GM12864 (cell line): ENCODE measurements around the gene HMG20A.
"Not testable (repeated sequence)": the region's sequence is repeated elsewhere in the genome, so short reads cannot be mapped to it uniquely, and the experiment has no call there.

Experiments
- DNase-seq: peaks from one replicate; pipeline ENCODE4 v3.0.0-alpha.2; 2011; ENCODE audit warnings: low read depth
- H3K4me3 ChIP-seq: 2 replicates; pipeline ENCODE4 v1.5.1; 2011; ENCODE audit warnings: mild to moderate bottlenecking, low read depth, low read length, control low read depth
- CTCF ChIP-seq: IDR thresholded peaks from 2 replicates; pipeline ENCODE4 v1.5.1; 2011; ENCODE audit warnings: low read depth, mild to moderate bottlenecking, moderate library complexity, low read length, control low read depth, inconsistent platforms; ENCODE audit errors: missing control alignments

The HMG20A gene

DNA sequence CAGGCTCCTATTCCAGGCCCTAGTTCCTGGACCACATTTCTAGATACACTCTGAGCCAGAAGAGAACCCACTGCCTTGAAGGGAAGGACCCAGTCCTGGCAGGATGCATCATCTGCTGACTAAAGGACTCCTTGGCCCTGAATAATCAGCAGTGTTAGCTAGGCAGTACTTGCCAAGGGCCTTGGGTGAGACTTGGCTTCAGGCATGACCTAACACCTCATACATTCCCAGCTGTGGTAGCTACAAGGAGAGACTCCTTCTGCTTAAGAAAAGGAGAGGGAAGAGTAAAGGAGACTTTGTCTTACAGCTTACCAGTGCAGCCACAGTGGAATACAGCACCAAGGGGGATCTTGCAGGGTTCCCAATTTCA is 27.2 kb upstream of the HMG20A start:
- no peak overlapping the region for H3K4me3 ChIP-seq
- TF ChIP-seq CTCF, result no peak
- DNase-seq, result no peak

GRCh38 chr15:77395013-77395774 is 25.5 kb upstream of the HMG20A start:
- no peak overlapping the region for H3K4me3 ChIP-seq
- DNase-seq, result no peak
- no peak for TF ChIP-seq CTCF

- no peak for TF ChIP-seq CTCF
- H3K4me3 ChIP-seq, result no peak overlapping the region
These were observed 24.0 kb upstream of the HMG20A start for GRCh38 chr15:77396692-77397091.

GRCh38 chr15:77398927-77399326 is 21.8 kb upstream of the HMG20A start:
- TF ChIP-seq CTCF, result no peak
- DNase-seq, result no peak
- H3K4me3 ChIP-seq, result no peak overlapping the region

More at GRCh38 chr15:77396692-77397091, 24.0 kb upstream of the HMG20A start:
- no peak for DNase-seq

DNA sequence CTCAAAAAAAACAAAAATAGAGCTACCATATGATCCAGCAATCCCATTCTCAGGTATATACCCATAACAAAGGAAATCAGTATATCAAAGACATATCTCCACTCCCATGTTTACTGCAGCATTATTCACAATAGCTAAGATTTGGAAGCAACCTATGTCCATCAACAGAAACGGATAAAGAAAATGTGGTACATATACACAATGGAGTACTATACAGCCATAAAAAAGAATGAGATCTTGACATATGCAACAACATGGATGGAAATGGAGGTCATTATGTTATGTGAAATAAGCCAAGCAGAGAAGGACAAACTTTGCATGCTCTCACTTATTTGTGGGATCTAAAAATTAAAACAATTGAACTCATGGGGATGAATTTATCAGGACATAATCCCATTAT is 20.4 kb upstream of the HMG20A start:
- no peak for TF ChIP-seq CTCF
- no peak overlapping the region for H3K4me3 ChIP-seq
- no peak for DNase-seq

GRCh38 chr15:77402740-77403379 is 17.8 kb upstream of the HMG20A start:
- no peak overlapping the region for H3K4me3 ChIP-seq
- TF ChIP-seq CTCF, result no peak
- no peak for DNase-seq

- H3K4me3 ChIP-seq, DNase-seq: not testable (repeated sequence)
These were observed 14.4 kb upstream of the HMG20A start for GRCh38 chr15:77406173-77406759.
